Epidermal melanocyte (primary cell): ENCODE measurements around the gene NSA2.
A peak's percentile ranks its signal among the peaks of the same experiment; 100 is the strongest.
"Not testable (repeated sequence)": the region's sequence is repeated elsewhere in the genome, so short reads cannot be mapped to it uniquely, and the experiment has no call there.

ENCODE experiments used
- DNase-seq: peaks from one replicate; pipeline ENCODE4 v3.0.0; 2011; ENCODE audit warnings: low spot score; ENCODE audit not compliant: insufficient read length

NSA2 gene

DNA sequence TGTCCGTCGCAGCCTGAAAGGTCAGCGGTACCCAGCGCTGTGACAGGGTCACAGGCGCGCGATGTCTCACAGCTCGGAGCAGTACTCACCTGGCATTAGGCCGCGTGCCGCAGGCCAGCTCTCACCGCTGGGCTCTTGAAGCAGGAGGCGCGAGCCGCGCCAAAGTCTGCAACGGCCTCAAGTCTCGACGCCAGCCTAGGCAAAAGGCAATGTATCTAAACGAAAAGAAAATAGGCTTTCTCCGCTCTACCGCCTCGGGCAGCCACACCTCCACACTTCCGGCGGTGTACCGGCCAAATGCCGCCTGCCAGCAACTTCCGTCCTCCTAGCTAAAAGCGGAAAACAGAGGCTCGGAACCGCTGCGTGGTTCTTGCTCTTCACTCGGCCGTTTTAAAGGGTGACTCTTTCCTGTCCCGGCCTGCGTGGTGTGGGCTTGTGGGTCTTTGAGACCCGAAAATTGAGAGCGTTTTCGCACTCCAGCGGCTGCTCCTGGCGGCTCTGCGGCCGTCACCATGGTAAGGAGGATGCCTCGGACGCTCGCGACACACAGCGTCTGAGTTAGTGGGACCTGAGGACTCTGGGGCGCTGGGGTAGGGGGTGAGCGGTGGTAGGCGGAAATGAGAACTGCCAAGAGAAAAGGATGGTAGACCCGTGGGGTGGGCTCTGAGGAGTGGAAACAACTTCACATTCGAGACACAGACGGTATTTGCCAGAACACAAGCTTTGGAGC, at the start of gene NSA2, which contains the start of gene GFM2:
TSS of gene NSA2 (plus strand) at position 401 of the 730 bp plus-strand sequence. CDS start at position 513, 112 bp downstream.
TSS of gene GFM2 (minus strand) at position 269 of the 730 bp plus-strand sequence. CDS start 3,375 bp downstream, outside the sequence.
- DNase-seq, result peak; percentile 50

DNA sequence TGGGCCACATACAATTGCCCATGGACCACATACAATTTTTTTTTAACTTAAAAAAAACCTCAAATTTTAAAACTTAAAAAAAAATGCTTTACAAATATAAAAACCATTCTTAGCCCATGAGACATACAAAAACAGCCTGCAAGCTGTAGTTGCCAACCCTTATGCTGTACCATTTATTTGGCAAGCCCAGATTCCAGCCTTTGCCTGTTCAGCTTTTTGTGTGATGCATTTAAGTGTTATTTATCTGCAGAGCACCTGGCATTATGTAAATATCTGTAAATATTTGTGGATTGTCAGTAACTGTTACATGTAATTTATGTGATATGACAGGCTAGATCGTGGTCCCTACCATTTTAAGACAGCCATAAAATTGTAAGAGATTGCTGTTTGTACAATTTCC, 49.5 kb upstream of the NSA2 start:
- no peak for DNase-seq

DNA sequence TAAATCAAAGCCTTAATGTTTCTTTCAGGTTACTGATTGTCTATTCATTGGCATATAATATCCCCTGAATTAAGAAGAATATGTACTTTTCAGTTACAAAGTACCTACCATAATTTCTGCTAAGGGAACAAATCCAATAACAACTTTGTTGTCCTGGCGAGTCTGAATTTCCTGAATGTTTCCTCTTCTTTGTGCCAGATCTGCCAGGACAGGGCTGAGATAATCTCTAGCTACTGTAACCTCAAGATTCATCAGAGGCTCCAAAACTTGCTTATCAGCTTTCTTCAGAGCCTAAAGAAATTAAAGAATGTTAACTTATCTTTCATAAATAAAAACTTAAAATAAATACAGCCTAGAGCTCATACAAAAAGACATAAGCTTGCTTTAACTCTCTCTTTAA, 44.8 kb upstream of the NSA2 start:
- DNase-seq, result no peak

GRCh38 chr5:74725331-74725730, 41.7 kb upstream of the NSA2 start:
- no peak for DNase-seq

- no peak for DNase-seq
These were observed 30.3 kb upstream of the NSA2 start for GRCh38 chr5:74736759-74737158.

DNA sequence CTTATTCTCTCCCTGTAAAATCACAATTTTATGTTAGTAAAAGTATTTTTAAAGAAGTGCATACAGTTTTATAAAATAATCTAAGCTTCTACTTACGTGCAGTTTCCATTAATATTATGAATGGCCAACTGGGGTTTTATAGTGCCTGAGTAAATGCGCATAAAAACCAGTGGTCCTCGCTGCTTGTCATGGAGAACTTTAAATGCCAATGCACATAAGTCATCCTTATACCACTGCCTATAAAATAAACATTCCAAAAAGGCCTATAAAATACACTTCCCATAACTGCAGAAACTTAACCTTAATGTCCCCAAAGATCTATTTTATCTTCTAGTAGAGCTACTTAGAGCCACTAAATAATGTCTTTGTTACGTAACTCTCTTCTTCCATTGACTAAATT, 28.6 kb upstream of the NSA2 start:
- DNase-seq, result no peak

DNA sequence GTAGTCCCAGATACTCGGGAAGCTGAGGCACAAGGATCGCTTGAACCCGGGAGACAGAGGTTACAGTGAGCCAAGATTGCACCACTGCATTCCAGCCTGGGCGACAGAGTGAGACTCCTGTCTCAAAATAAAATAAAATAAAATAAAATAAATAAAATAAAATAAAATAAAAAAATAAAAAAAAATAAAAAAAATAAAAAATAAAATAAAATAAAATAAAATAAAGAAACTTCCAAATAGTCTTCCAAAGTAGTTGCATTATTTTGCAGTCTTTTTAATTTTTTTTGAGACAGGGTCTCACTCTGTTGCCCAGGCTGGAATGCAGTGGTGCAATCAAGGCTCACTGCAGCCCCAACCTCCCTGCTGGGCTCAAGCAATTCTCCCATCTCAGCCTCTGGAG, 18.3 kb upstream of the NSA2 start:
- not testable (repeated sequence) for DNase-seq

DNA sequence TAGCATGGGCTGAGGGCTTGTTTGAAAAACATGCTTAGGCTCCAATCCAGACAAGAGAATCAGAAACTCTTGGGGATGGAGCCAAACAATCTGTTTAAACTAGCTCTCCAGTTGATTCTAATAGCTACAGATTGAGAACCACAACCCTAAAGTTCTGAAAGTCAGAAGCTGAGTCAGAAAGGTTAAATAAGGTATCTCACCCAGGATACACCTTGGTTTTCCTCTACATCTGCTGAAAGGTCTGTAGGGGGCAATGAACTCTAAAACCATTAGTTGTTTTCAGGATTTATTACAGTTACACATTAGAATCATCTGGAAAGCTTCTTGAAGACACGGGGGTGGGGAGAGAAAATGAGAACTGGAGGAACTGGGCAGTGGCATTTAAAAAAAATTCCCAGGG, 5.8 kb upstream of the NSA2 start:
- DNase-seq, result no peak

DNA sequence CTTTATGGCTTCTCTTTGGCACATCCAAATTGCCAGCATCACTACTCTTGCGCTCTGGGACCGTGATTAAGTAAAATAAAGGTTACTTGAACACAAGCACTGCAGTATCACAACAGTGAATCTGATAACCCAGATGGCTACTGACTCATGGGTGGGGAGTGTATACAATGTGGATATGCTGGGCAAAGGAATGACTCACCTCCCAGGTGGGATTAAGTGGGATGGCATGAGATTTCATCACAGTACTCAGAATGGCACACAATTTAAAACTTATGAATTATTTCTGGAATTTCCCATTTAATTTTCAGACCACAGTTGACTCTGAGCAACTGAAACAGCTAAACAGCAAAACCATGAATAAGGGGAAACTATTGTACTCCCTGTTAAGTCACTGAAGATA, 4.5 kb upstream of the NSA2 start:
- DNase-seq, result no peak

GRCh38 chr5:74763504-74763903, 3.5 kb upstream of the NSA2 start:
- no peak for DNase-seq

GRCh38 chr5:74765201-74765600, 1.8 kb upstream of the NSA2 start:
- DNase-seq, result no peak

- no peak for DNase-seq
These were observed 1.1 kb upstream of the NSA2 start for GRCh38 chr5:74765929-74766328.

- peak; percentile 15 for DNase-seq
These were observed 616 bp upstream of the NSA2 start for GRCh38 chr5:74766418-74766848.

- peak; percentile 21 for DNase-seq
These were observed 497 bp downstream of the NSA2 start for GRCh38 chr5:74767579-74767913.

DNA sequence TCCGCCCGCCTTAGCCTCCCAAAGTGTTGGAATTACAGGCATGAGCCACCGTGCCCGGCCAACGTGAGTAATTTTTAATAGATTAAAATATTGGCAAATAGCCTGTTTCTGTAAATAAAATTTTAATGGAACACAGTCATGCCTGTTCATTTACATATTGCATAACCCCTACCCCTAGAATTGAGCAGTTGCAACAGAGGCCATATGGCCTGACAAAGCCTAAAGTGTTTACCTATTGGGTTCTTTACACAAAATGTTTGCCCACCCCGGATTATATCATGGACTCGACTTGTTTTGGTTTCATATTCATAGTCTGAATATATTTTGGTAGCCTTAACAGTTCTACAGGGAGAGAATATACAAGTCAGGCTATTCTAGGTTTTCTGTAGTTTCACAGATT, 5.3 kb downstream of the NSA2 start:
- no peak for DNase-seq

GRCh38 chr5:74778609-74779008, 11.6 kb downstream of the NSA2 start:
- DNase-seq, result no peak

DNA sequence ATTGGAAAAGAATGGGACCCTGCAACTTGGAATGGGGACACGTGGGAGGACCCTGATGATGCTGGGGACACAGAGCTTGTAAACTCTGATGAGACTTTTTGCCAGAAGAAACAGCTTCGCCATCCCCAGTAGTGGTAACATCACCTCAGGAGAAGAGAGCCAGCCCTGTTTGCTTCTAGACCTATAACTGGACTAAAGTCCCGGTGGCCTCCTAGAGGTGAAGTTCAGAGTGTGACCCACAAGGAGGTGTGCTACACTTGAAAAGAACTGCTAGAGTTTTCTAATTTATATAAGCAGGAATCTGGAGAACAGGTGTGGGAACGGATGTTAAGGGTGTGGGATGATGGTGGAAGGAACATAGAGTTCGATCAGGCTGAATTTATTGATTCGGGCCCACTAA, 19.8 kb downstream of the NSA2 start:
- DNase-seq, result no peak

- no peak for DNase-seq
These were observed 20.4 kb downstream of the NSA2 start for GRCh38 chr5:74787424-74787823.

- DNase-seq, result not testable (repeated sequence)
These were observed 24.6 kb downstream of the NSA2 start for GRCh38 chr5:74791669-74792068.

GRCh38 chr5:74798977-74799911, 32.2 kb downstream of the NSA2 start:
- DNase-seq, result no peak

- DNase-seq, result no peak
These were observed 34.1 kb downstream of the NSA2 start for GRCh38 chr5:74801197-74801596.

- no peak for DNase-seq
These were observed 34.9 kb downstream of the NSA2 start for GRCh38 chr5:74801941-74802340.
